ENCODE results near the gene PSME2. TPM values are rescaled to one million over a fixed set of nuclear protein-coding genes. Genes with fewer than 3 reads are reported as not detected.
A peak's percentile ranks its signal among the peaks of the same experiment; 100 is the strongest.

Gene PSME2
- total and polyA plus RNA-seq, 9 of the 15 experiments (the other 6 are each of a cell fraction or from before 2014, with no cell fraction given): 111 to 579 (median 159) TPM

DNA sequence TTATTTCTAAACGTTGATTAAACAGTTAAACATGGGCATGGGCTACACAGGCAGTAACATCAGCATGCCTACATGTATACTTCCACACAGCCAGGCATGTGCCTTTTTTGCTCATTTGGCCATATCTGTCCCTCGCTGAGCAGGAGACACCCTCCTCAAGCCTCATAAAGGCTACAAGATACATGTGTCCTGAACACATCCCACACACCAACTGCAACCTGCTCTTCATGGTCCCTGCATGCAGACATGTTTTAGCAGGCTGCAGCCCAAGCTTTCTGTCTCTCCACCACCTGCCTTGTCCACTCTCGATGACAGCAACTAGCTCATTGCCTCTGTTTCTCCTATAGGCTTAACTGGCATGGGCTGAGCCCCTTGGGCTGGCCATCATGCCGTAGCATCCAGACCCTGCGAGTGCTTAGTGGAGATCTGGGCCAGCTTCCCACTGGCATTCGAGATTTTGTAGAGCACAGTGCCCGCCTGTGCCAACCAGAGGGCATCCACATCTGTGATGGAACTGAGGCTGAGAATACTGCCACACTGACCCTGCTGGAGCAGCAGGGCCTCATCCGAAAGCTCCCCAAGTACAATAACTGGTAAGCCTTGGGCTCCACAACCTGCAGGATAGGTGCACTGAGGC, 49.7 kb downstream of the PSME2 start:
- H3K79me2 ChIP-seq (ENCODE audit: control insufficient read depth, insufficient read depth, low read length): peaks cover 29% of the 10 kb centered on the region
- H3K27ac ChIP-seq (ENCODE audit: extremely low read depth, low read depth, low read length): no peak overlapping the region
- ATAC-seq (no peak), FAIRE-seq (no peak), DNase-seq (ENCODE audit: extremely low read depth in 1 of 4, low spot score in 3 of 4) (no peak)
- POLR2A ChIA-PET: interaction anchor here (0.5 to 5.8 kb wide), 4 partner anchors 10 to 50 kb away, joined by 3 to 40 read pairs (median 16); partner anchors contain the start of gene RNF31
- peak overlapping the region in 1 of 2 experiments; percentile 36; a peak in 1 of 4 replicates for H3K9ac ChIP-seq (ENCODE audit: insufficient read depth in 1 of 2, low read depth in 2 of 2, low read length in 2 of 2)
- H3K4me2 ChIP-seq (ENCODE audit: insufficient read depth, low read length): no peak overlapping the region; the same call in 1 of the 2 replicates
- H3K9me3 ChIP-seq (replicated peaks; ENCODE audit: control insufficient read depth, insufficient read depth, low read depth, low read length): no peaks in the 10 kb centered on the region
- H3K36me3 ChIP-seq (ENCODE audit: control insufficient read depth, insufficient read depth, low read length): peaks cover 44% of the 10 kb centered on the region; the same call in 2 of the 3 replicates
- H4K20me1 ChIP-seq (replicated peaks; ENCODE audit: control insufficient read depth, insufficient read depth, low read length): 0 out of 2 replicates have a peak, but pooled peaks cover 2% of the 10 kb centered on the region
- in situ Hi-C loops (cut with MboI): no loop called here
- no peaks in the 10 kb centered on the region for H3K9me1 ChIP-seq (ENCODE audit: control insufficient read depth, insufficient read depth, low read length)
- H3K4me3 ChIP-seq: no peak overlapping the region
- no peaks in the 10 kb centered on the region for H3K27me3 ChIP-seq (ENCODE audit: control insufficient read depth in 2 of 2, insufficient read depth in 2 of 2, low read length in 2 of 2)
- peaks cover 18 to 22% of the 10 kb centered on the region in 2 experiments; a peak in 4 of 5 replicates for H3K4me1 ChIP-seq (replicated peaks in 1 of 2; ENCODE audit: control insufficient read depth in 2 of 2, insufficient read depth in 2 of 2, low read length in 2 of 2)
- intact Hi-C loops (cut with micrococcal nuclease): loop anchor here (10.0 kb wide), 2 partner anchors 48 to 82 kb away; partner anchors contain the start of genes EMC9, PSME2 and RNF31
- CTCF ChIA-PET (ENCODE audit: low intra/inter-chr PET ratio): no interaction called here
- no peak overlapping the region for H2AFZ ChIP-seq (ENCODE audit: low read depth, low read length)
- TF ChIP-seq, protein P1, sequence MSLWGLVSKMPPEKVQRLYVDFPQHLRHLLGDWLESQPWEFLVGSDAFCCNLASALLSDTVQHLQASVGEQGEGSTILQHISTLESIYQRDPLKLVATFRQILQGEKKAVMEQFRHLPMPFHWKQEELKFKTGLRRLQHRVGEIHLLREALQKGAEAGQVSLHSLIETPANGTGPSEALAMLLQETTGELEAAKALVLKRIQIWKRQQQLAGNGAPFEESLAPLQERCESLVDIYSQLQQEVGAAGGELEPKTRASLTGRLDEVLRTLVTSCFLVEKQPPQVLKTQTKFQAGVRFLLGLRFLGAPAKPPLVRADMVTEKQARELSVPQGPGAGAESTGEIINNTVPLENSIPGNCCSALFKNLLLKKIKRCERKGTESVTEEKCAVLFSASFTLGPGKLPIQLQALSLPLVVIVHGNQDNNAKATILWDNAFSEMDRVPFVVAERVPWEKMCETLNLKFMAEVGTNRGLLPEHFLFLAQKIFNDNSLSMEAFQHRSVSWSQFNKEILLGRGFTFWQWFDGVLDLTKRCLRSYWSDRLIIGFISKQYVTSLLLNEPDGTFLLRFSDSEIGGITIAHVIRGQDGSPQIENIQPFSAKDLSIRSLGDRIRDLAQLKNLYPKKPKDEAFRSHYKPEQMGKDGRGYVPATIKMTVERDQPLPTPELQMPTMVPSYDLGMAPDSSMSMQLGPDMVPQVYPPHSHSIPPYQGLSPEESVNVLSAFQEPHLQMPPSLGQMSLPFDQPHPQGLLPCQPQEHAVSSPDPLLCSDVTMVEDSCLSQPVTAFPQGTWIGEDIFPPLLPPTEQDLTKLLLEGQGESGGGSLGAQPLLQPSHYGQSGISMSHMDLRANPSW (CRISPR knock-in tag; IDR thresholded peaks at IDR 0.05): no peak
- no peak for TF ChIP-seq ZNF586 (CRISPR knock-in tag; conservative IDR thresholded peaks at IDR 0.05)
- no peak for TF ChIP-seq CSDE1 (IDR thresholded peaks at IDR 0.05)
- TF ChIP-seq, protein P2, sequence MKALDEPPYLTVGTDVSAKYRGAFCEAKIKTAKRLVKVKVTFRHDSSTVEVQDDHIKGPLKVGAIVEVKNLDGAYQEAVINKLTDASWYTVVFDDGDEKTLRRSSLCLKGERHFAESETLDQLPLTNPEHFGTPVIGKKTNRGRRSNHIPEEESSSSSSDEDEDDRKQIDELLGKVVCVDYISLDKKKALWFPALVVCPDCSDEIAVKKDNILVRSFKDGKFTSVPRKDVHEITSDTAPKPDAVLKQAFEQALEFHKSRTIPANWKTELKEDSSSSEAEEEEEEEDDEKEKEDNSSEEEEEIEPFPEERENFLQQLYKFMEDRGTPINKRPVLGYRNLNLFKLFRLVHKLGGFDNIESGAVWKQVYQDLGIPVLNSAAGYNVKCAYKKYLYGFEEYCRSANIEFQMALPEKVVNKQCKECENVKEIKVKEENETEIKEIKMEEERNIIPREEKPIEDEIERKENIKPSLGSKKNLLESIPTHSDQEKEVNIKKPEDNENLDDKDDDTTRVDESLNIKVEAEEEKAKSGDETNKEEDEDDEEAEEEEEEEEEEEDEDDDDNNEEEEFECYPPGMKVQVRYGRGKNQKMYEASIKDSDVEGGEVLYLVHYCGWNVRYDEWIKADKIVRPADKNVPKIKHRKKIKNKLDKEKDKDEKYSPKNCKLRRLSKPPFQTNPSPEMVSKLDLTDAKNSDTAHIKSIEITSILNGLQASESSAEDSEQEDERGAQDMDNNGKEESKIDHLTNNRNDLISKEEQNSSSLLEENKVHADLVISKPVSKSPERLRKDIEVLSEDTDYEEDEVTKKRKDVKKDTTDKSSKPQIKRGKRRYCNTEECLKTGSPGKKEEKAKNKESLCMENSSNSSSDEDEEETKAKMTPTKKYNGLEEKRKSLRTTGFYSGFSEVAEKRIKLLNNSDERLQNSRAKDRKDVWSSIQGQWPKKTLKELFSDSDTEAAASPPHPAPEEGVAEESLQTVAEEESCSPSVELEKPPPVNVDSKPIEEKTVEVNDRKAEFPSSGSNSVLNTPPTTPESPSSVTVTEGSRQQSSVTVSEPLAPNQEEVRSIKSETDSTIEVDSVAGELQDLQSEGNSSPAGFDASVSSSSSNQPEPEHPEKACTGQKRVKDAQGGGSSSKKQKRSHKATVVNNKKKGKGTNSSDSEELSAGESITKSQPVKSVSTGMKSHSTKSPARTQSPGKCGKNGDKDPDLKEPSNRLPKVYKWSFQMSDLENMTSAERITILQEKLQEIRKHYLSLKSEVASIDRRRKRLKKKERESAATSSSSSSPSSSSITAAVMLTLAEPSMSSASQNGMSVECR (CRISPR knock-in tag; IDR thresholded peaks at IDR 0.05): no peak
- TF ChIP-seq, protein P3, sequence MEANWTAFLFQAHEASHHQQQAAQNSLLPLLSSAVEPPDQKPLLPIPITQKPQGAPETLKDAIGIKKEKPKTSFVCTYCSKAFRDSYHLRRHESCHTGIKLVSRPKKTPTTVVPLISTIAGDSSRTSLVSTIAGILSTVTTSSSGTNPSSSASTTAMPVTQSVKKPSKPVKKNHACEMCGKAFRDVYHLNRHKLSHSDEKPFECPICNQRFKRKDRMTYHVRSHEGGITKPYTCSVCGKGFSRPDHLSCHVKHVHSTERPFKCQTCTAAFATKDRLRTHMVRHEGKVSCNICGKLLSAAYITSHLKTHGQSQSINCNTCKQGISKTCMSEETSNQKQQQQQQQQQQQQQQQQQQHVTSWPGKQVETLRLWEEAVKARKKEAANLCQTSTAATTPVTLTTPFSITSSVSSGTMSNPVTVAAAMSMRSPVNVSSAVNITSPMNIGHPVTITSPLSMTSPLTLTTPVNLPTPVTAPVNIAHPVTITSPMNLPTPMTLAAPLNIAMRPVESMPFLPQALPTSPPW (CRISPR knock-in tag; IDR thresholded peaks at IDR 0.05): no peak
- no peak for TF ChIP-seq JUND (IDR thresholded peaks at IDR 0.05; ENCODE audit: borderline replicate concordance, low read depth, low read length)
- no peak for TF ChIP-seq JUND (tag; IDR thresholded peaks at IDR 0.05; ENCODE audit: borderline replicate concordance, low read depth, low read length)
- TF ChIP-seq POLR2G (IDR thresholded peaks at IDR 0.05; ENCODE audit: low read depth, low read length): no peak
- TF ChIP-seq POLR2AphosphoS2 (IDR thresholded peaks at IDR 0.05; ENCODE audit: low read length): peak; percentile 69
- no TSS peak for BruUV-seq (replicated peaks)
- 91% methylated on average over 6 of the region's 8 CpGs for WGBS (ENCODE audit: insufficient coverage, low coverage, missing lambda C conversion rate)

Data from K562 (cell line).